Amniotic stem cell (primary cell): ENCODE measurements around the gene KCNQ2.

Experiments
- DNase-seq: peaks from one replicate; lab custom pipeline; 2025; lab: John Stamatoyannopoulos, UW

Gene KCNQ2

DNA sequence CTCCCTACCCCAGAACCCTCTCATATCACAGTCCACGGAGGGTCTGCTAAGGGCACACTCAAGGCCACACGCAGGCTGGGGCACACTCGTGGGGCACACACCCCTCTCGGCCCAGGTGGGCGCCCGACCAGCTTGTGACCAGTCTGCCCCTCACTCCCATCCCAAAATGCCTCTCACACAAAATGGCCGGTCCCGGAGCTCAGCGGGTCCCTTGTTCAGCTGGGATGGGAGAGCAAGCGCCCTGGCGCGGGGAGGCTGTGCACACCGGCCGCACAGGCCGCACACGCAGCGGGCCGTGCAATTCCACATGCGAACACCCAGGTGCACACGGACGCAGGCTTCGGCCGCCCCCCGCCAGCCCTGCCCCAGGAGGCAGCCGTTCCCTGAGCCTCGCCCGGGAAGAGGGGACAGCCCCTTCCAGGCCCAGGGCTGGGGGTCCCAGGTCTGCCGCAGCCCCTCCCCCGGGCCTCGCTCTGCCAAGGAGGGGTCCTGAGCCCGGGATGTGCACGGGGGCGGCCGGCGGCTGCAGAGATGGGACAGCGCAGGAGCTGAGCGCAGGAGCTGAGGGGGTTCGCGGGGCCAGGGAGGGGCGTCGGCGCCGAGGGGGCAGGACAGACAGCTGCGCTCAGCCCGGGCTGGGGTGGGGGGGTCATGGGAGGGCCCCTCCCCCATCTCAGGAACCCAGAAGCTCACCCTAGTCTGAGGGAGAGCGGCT lies 1.3 kb downstream of the KCNQ2 start:
- no peak for DNase-seq

DNA sequence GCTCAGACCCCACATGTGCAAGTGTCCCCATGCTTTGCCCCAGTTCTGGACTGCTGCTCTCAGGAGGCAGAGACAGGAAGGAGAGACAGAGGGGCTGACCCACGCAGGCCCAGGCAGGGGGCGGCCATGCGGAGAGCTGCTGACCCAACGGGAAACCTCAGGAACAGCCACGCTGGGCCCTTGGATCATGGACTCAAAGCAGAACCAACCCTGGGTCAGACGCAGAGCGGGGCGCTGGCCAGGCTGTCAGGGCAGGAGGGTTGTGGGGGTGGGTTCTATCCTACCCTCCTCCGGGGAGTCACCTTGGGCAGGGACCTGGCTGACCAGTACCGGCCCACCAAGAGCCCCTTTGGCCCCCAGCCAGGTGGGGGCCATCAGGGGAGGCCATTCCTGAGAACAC lies 2.0 kb downstream of the KCNQ2 start:
- DNase-seq, result no peak

DNA sequence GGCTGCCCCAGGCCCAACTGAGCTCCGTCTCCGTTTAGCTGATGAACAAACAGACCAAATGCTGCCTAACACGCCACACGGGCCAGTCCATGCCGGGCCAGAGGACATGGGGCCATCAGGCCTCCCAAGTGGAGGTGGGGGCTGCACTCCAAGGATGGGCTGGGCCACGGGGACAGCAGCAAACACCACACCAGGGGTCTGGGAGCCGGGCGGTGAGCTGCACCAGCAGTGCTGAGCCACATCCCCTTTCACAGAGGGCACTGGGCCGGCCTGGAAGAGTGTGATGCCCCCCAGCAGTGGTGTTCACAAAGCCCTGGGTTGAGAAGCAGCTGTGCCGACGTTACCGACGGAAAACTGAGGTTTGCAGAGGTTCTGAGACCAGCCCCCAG lies 2.7 kb downstream of the KCNQ2 start:
- DNase-seq, result no peak

DNA sequence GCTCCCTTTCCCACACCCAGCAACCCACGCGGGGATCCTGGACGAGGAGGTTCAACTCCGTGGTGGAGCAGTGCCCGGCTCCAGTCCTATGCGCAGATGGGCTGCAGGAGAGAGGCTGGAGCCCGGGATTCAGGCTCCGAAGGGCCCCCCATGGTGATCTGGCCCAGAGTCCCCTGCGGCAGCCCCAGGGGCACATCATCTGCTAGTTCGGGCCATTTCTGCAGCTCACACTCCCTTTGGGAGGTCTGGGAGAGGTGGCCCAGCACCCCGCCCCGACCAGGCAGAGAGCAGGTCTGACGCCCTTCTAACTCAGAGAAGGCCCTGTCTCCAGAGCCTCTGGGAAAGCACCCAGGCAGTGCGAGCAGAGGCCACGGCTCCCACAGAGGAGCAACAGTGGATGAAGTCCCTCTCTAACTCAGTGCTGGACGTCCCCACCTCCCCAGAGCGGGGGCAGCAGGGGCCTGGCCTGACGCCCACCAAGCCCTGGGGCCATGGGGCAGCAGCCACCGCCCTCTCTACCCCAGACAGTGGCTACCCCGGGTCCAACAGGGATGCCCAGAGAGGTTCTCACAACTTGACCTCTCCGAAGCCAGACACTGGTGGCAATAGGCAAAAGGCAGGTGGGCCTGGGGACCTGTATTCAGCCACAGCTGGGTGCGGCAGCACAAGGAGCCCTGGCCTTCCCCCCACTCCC lies 3.3 kb downstream of the KCNQ2 start:
- no peak for DNase-seq

DNA sequence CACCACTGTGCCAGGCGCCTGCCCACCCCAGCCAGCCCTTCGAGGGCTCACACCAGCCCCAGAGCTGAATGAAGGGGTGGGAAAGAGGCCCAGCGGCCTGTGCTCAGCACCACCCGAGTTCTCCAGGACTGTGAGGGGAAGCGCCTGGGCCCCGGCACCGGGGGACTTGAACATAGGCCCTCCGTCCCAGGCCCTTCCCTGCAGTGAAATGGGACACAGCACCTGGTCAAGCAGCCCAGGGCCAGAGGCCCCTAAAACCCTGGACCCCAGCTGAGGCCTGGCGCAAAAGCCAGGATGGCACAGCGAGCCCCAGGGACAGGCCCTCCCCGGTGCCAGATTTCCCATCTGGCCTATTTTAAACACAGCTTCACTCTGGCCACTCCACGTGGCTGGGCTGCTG lies 4.0 kb downstream of the KCNQ2 start:
- DNase-seq, result no peak

DNA sequence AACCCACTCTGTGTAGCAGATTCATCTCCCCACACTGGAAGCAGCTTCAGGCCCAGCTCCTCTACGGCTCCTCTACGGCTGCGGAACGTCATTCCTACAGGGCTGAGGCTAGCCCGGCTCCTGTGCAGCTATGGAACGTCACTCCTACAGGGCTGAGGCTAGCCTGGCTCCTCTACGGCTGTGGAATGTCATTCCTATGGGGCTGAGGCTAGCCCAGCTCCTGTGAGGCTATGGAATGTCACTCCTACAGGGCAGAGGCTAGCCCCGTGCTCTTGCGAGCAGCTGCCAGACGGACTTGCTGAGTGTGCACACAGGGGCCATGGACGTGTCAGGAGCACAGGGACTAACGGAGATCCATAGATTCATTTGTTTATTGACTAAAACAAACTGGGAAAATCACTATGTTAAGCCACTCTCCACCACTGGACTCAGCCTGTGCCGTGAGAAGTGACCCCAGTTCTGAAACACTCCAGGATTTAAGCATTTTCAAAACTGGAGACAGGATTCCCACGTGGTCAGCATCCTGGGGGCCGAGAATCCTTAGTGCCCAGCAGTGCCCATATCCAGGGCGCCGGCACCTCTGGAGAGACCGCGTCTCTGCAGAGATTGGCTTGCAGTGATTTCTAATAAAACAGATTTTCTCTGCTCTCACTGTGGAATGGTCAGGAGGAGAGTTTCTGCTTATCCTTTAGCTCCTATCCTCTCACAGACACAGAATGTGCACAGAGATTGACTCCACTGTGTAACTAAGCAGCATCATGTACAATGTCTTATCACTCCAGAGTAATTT lies 5.0 kb downstream of the KCNQ2 start:
- DNase-seq, result no peak

DNA sequence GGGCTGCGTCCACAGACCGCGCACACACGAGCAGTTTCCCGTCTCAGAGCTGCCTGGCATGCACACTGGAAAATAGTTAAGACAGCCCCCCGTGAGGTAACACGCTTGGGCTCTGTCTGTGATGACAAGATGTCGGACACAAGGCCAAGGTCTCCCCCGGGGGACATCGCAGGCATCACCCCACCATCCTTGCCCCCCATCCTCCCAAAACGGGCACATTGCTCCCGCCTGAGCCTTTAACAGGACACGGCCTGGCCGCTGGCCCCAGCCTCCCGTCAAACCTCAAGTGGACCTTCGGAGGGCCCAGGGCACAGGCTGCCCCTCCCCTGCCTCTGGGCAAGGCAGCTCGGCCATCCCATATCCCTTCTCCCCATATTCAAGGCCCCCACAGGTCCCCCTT lies 5.6 kb downstream of the KCNQ2 start:
- DNase-seq, result no peak

- DNase-seq, result no peak
These were observed 6.1 kb downstream of the KCNQ2 start for GRCh38 chr20:63466250-63466825.

- no peak for DNase-seq
These were observed 6.8 kb downstream of the KCNQ2 start for GRCh38 chr20:63465380-63466249.

DNA sequence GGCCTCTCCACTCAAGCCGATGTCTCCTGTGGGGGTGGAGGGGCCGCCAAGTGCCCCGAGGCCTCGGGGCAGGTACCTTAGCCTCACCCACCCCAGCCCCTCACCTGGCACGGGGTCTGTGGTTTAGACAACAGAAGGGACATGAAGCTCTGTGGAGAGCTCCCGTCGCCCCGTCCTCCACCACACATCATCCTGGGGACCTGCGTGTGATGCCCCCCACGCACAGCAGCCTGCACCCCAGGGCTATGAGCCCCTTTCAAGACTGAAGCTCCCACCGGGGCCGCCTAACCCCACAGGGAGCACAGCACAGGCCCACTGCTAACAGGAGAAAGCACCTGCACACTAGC lies 8.2 kb downstream of the KCNQ2 start:
- no peak for DNase-seq

DNA sequence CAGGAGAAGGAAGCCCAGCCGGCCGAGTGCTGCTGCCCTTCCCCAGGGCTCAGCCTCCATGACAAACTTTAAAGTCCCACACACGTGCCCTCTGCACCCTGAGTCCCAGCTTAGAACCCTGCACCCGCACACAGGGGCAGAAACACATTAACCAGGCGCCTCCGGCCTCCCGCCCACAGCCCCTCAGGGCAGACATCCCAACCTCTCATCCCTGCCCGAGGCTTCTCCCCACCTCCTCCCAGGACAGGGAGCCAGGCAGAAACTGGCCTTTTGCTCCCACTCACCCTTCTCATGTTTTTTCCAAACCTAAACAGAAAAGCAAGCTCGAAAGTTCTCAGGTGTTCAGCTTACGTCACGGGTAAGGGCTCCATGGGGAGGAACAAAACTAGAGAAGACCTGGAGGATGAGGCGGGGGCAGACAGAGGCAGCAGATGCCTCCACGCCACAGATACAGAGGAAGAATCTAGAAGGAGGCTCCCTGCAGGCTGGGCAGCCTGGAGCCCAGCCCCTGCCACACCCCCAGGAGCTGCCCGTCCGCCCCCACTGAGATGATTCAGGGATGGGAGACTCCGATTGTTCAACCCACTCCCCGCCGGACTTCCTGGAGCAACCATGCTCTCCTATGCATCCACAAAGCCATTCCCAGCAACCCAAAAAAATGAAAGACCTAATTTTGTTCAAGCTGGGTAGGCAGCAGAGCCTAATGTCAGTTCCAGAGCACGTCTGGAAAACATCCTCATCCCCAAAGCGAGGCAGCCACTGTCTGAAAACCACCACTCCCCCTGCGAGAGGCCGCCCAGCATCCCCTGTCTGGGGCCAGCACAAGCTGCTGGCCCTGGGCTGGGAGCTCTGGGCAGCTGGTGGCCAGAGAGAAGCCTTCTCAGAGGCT lies 8.8 kb downstream of the KCNQ2 start:
- no peak for DNase-seq

DNA sequence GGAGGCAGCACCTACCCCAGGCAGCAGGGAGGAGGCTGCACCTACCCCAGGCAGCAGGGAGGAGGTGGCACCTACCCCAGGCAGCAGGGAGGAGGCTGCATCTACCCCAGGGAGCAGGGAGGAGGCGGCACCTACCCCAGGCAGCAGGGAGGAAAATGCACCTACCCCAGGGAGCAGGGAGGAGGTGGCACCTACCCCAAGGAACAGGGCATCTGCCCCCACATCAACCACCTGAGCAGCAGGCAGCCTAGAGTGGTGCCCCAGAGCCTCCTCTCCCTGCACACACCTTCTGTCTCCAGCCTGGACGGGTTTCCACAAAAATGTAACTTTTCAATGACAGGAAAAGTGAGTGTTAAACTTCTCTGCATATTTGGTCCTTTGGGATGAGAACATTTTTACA lies 10.2 kb downstream of the KCNQ2 start:
- no peak for DNase-seq

- no peak for DNase-seq
These were observed 11.2 kb downstream of the KCNQ2 start for GRCh38 chr20:63461104-63461763.

GRCh38 chr20:63459070-63459380 lies 13.4 kb downstream of the KCNQ2 start:
- DNase-seq, result no peak

GRCh38 chr20:63458170-63459069 lies 14.0 kb downstream of the KCNQ2 start:
- DNase-seq, result no peak

DNA sequence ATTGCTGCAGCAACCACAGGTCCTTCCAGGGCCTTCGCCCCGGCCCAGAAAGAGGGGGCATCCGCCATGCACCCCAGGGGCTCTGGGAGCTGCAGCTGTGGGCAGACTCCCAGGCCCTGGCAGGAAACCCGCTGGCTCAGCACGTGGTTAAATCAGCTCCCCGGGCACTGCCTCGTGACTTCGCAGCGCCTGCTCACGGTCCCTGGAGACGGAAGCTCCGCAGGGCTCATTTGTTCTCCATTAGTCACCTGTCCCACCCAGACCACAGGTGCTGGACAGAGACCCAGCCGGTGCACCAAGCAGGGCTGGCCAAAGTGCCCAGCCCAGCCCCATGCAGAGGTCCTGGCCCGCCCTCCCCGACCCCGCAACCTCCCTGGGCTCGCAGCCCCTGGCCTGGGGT lies 14.7 kb downstream of the KCNQ2 start:
- DNase-seq, result no peak

DNA sequence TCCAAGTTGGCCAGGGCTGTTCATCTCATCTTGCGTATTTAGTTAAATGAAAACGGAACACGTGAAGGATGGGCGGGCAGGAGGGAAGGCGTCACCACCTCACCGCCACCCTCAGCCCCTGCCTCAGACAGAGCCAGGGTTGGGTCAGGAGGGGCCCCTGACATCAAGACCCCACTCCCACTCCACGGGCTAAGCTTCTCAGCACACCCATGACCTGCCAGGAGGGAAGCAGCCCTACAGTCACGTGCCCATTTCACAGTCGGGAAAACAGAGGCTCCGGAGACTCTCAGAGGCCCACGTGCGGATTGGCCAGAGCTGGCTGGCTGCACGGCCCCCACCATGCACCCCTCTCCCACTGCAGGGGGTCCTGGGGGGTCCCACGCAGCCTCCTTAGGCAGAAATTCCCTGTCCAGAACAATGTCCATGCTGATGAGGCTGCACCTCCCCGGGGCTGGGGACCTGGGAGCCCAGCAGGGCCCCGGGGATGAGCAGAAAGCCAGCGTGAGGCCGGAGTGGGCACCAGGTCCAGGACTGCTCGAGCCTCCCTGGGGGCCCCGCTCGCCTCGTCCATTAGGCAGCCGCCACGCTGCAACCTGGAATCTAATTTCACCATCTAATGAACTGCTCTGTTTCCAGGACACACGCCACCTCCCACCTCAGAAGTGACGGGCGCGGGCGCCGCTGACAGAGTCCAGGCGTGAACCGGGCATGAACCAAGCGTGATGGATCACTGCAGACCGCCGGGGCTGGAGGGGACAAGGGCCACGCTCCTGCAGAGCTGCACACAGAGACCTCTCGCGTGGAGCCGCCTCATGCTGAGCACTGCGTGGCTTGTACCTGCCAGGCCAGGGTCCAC lies 15.8 kb downstream of the KCNQ2 start:
- no peak for DNase-seq

DNA sequence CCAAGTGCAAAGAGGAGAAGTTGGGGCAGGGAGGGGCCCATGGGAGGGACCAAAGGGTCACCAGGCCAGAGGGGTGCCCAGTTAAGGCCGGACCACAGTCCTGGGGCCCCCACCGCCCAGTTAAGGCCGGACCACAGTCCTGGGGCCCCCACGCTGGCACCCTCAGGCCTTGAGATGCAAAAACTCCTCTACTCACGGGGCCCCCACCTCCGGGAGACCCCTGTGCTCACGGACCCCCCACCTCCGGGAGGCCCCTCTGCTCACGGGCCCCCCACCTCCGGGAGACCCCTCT lies 16.9 kb downstream of the KCNQ2 start:
- no peak for DNase-seq
